DLD1 (cell line): ENCODE measurements around the gene DCAF8L2.
"Not testable (repeated sequence)": the region's sequence is repeated elsewhere in the genome, so short reads cannot be mapped to it uniquely, and the experiment has no call there.

ENCODE experiments used
- in situ Hi-C: cut with HindIII; loops from 2 replicates; pipeline ENCODE4 v1.10.0; 2017; ENCODE audit warnings: low sequenced_read_pairs

DCAF8L2 gene

GRCh38 chrX:27675493-27675892 lies 85.3 kb downstream of the DCAF8L2 start:
- in situ Hi-C loops, result no loop called here

DNA sequence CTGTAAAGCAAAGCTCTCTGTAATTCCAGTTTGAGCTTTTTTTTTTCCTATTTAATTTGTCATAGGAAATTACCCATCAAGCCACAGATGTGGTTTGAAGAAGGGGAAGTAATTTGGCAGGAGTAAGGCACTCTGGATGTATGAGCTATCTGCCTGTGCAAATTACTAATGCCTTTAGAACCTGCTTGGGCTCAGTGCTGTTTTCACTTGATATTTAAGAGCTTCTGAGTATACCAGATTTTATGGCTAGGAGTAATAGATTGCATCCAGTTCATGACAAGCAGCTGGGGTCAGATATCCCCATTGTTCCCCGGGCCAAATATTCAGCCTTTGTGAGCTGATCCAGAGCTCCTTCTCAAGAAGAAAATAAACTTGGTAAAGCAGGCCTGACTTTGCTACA lies 89.1 kb downstream of the DCAF8L2 start:
- in situ Hi-C loops, result no loop called here

- in situ Hi-C loops, result no loop called here
Observed at GRCh38 chrX:27680726-27681125, 90.6 kb downstream of the DCAF8L2 start.

GRCh38 chrX:27683566-27684208 lies 93.5 kb downstream of the DCAF8L2 start:
- in situ Hi-C loops, result not testable (repeated sequence)

DNA sequence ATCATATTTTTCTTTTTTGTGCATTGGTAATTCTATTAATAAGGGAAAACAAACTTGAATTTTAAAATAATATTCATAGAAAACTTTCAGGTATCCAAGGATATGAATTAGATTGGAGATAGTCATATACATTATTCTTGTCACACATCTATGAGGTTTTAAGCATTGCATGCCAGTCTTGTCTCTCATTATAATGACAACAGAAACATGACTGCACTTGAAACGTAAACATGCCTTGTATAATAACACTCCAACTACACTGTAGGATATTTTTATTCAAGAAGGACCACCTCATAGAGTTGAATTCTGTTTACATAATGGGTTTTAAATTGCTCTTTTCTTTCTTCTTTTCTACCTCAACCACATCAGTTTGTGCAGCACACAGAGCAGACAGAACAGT lies 104.5 kb downstream of the DCAF8L2 start:
- in situ Hi-C loops, result no loop called here

GRCh38 chrX:27706526-27706925 lies 116.4 kb downstream of the DCAF8L2 start:
- in situ Hi-C loops, result no loop called here

DNA sequence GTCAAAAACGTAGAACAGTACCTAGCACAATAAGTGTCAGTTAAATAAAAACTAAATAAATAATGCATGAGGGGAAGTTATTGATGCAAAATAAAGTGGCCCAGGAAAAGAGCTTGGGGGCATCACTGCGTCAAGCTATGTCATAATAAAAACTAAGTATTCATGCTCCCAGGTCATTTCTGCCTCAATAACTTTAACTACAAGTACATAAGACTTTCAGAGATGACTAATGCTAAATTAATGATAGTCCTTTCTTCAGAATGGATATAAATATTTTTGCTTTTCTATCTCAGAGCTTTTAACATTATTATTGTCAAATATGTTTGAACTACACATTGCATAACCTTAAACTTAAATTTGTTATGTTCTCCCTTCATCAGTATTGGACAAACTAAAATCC lies 125.5 kb downstream of the DCAF8L2 start:
- in situ Hi-C loops, result no loop called here

- in situ Hi-C loops, result no loop called here
Observed at GRCh38 chrX:27728291-27728690, 138.1 kb downstream of the DCAF8L2 start.

DNA sequence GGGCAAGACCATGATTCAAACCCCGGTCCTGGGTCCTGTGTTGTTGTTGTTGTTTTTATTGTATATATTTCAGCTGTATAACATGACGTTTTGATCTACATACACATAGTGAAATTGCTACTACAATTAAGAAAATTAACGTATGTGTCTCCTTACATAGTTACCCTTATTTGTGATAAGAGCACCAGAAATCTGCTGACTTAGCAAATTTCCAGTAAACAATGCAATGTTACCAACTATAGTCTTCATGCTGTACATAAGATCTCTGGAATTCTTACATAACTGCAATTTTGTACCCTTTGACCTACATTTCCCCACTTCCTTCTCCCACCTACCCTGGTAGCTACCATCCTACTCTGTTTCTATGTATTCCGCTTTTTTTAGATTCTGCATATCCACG lies 141.8 kb downstream of the DCAF8L2 start:
- in situ Hi-C loops, result no loop called here

GRCh38 chrX:27735914-27736313 lies 145.8 kb downstream of the DCAF8L2 start:
- in situ Hi-C loops, result no loop called here

DNA sequence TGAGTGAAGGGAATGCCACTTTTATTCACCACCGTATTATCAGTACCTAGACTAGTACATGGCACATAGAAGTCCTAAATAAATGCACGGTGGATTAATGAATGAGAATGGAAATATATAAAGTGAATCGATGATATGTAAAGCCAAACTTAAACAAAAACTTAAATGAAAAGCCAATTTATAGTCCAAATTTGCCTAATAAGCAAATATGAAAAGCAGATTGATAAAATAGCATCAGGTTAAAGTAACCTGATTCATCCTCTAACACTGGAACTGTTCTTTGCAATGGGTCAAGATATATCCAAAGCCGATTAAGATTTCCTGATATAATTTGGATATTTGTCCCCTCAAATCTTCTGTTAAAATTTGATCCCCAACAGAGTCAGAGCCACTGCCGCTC lies 150.8 kb downstream of the DCAF8L2 start:
- in situ Hi-C loops, result no loop called here

DNA sequence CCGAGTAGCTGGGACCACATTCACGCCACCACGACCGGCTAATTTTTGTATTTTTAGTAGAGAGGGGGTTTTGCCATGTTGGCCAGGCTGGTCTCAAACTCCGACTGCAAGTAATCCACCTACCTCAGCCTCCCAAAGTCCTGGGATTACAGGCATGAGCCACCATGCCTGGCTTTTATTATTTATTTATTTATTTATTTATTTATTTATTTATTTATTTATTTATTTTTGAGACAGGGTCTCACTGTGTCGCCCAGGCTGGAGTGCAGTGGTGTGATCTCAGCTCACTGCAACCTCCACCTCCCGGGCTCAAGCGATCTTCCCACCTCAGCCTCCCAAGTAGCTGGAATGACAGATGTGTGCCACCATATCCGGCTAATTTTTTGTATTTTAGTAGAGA lies 153.4 kb downstream of the DCAF8L2 start:
- in situ Hi-C loops, result not testable (repeated sequence)

- in situ Hi-C loops, result no loop called here
Observed at GRCh38 chrX:27746516-27746915, 156.4 kb downstream of the DCAF8L2 start.

GRCh38 chrX:27750298-27750697 lies 160.2 kb downstream of the DCAF8L2 start:
- in situ Hi-C loops, result not testable (repeated sequence)

- in situ Hi-C loops, result no loop called here
Observed at GRCh38 chrX:27751976-27752375, 161.8 kb downstream of the DCAF8L2 start.

DNA sequence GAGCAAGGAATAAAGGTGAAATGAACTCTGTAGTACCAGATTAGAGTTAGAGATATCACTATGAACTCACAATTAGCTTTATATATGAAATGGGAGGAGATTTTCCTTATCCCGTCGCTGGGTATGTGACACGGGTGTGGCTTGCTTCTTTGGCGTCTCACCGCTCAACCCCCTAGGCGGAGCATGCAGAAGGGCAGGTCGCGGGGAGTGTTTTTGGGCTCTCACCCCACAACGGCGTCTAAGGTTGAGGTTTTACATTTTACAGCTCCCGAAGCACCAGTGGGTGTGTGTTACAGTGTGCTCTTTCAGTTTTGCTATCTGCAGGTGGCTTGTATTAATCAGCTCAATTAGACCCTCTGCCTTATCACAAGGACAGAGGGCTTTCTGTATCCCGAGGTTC lies 175.6 kb downstream of the DCAF8L2 start:
- in situ Hi-C loops, result no loop called here

DNA sequence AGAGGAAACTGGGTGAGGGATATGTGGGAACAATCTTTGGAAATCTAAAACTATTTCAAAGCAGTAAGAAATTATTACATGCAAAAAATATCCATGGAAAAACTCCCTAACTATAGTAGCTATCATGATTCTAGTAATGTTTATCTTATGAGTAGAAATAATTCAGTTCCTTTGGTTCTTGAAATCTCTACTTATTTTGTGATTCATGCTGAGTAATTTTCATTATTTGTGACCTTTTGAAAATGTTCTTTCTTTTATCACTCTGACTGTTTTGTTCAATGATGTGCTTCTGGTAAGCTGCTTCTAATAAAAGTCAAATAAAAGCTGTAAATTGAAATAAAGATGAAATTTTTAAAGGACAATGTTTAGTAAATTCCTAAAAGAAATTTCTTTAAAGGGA lies 177.2 kb downstream of the DCAF8L2 start:
- in situ Hi-C loops, result no loop called here

DNA sequence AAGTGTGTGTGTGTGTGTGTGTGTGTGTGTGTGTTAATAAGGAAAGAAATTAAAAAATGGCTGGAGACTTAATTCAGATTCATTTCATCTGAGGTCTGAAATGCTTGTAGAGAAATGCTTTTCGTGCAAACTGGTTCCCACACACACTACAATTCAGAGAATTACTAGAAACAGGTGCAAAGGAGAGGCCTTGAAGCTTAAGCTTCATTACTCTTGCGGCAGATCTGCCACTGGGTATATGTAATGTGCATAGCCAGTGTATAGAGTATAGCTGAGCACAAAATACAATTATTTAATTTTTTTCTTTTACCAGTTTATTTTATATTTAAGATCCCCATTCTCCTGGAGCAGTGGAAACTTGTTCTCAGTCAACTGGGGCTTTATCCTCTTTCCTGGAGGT lies 185.8 kb downstream of the DCAF8L2 start:
- in situ Hi-C loops, result no loop called here

GRCh38 chrX:27796640-27797257 lies 206.6 kb downstream of the DCAF8L2 start:
- in situ Hi-C loops, result no loop called here

GRCh38 chrX:27797575-27797974 lies 207.4 kb downstream of the DCAF8L2 start:
- in situ Hi-C loops, result no loop called here
